ENCODE measurements around the gene ABTB2.

ABTB2 gene

GRCh38 chr11:34191578-34191977 lies 166.2 kb downstream of the ABTB2 start:
- TF ChIP-seq SIN3A (IDR thresholded peaks at IDR 0.05; ENCODE audit: borderline replicate concordance, insufficient read depth, low read length): no peak
- TF ChIP-seq FOXP2 (optimal IDR thresholded peaks at IDR 0.05; ENCODE audit: borderline replicate concordance, extremely low read depth, extremely low read length, insufficient read depth): no peak
- TF ChIP-seq REST (IDR thresholded peaks at IDR 0.05; ENCODE audit: insufficient read depth in 1 of 2, low read depth in 2 of 2, low read length in 2 of 2): no peak
- TF ChIP-seq POLR2AphosphoS5 (IDR thresholded peaks at IDR 0.05; ENCODE audit: low read depth, low read length): no peak
- no peak for TF ChIP-seq TAF1 (IDR thresholded peaks at IDR 0.05; ENCODE audit: borderline replicate concordance, insufficient read depth, low read length)

- TF ChIP-seq FOXP2 (optimal IDR thresholded peaks at IDR 0.05; ENCODE audit: borderline replicate concordance, extremely low read depth, extremely low read length, insufficient read depth) (no peak), SIN3A (IDR thresholded peaks at IDR 0.05; ENCODE audit: borderline replicate concordance, insufficient read depth, low read length) (no peak), TAF1 (IDR thresholded peaks at IDR 0.05; ENCODE audit: borderline replicate concordance, insufficient read depth, low read length) (no peak), POLR2AphosphoS5 (IDR thresholded peaks at IDR 0.05; ENCODE audit: low read depth, low read length) (no peak), REST (IDR thresholded peaks at IDR 0.05; ENCODE audit: insufficient read depth in 1 of 2, low read depth in 2 of 2, low read length in 2 of 2) (no peak)
Observed at GRCh38 chr11:34190192-34191139, 167.3 kb downstream of the ABTB2 start.

GRCh38 chr11:34189191-34189590 lies 168.6 kb downstream of the ABTB2 start:
- TF ChIP-seq POLR2AphosphoS5 (IDR thresholded peaks at IDR 0.05; ENCODE audit: low read depth, low read length) (no peak), SIN3A (IDR thresholded peaks at IDR 0.05; ENCODE audit: borderline replicate concordance, insufficient read depth, low read length) (no peak), REST (IDR thresholded peaks at IDR 0.05; ENCODE audit: insufficient read depth in 1 of 2, low read depth in 2 of 2, low read length in 2 of 2) (no peak), TAF1 (IDR thresholded peaks at IDR 0.05; ENCODE audit: borderline replicate concordance, insufficient read depth, low read length) (no peak), FOXP2 (optimal IDR thresholded peaks at IDR 0.05; ENCODE audit: borderline replicate concordance, extremely low read depth, extremely low read length, insufficient read depth) (no peak)

- TF ChIP-seq SIN3A (IDR thresholded peaks at IDR 0.05; ENCODE audit: borderline replicate concordance, insufficient read depth, low read length) (no peak), FOXP2 (optimal IDR thresholded peaks at IDR 0.05; ENCODE audit: borderline replicate concordance, extremely low read depth, extremely low read length, insufficient read depth) (no peak), POLR2AphosphoS5 (IDR thresholded peaks at IDR 0.05; ENCODE audit: low read depth, low read length) (no peak), REST (IDR thresholded peaks at IDR 0.05; ENCODE audit: insufficient read depth in 1 of 2, low read depth in 2 of 2, low read length in 2 of 2) (no peak), TAF1 (IDR thresholded peaks at IDR 0.05; ENCODE audit: borderline replicate concordance, insufficient read depth, low read length) (no peak)
Observed at GRCh38 chr11:34188181-34188580, 169.6 kb downstream of the ABTB2 start.

Data from PFSK-1 (cell line).